Kidney (tissue), 14 donors: ENCODE measurements around the gene PHF12. TPM values are rescaled to one million over a fixed set of nuclear protein-coding genes. Genes with fewer than 3 reads are reported as not detected.

Source experiments
- DNase-seq, 5 donors: peaks; one replicate each; pipeline ENCODE4 v3.0.0-alpha.2; 2013 to 2020
- FAIRE-seq: peaks from 2 replicates; lab custom pipeline; 2012; peaks lifted over from hg19 to GRCh38; lab: Jason Lieb, UNC
- H3K27ac ChIP-seq, 2 donors: one replicate each; pipeline ENCODE4 v1.7.0; 2013; ENCODE audit warnings: low read depth in 2 of 2, low read length in 2 of 2, inconsistent platforms in 1 of 2
- H3K27me3 ChIP-seq: one replicate; pipeline ENCODE4 v1.7.1; 2013; ENCODE audit warnings: low read length, inconsistent platforms; ENCODE audit not compliant: control insufficient read depth, insufficient read depth
- H3K36me3 ChIP-seq, 3 donors: one replicate each; pipeline versions ENCODE4 v1.7.0 to v1.7.1; 2013; ENCODE audit warnings: low read length in 3 of 3, control low read depth in 1 of 3, inconsistent platforms in 1 of 3; ENCODE audit not compliant: insufficient read depth in 3 of 3, control insufficient read depth in 2 of 3
- H3K4me1 ChIP-seq, 3 donors: one replicate each; pipeline versions ENCODE4 v1.7.0 to v1.7.1; 2013; ENCODE audit warnings: low read length in 3 of 3, inconsistent platforms in 1 of 3, low read depth in 1 of 3; ENCODE audit not compliant: control insufficient read depth in 2 of 3, insufficient read depth in 2 of 3
- H3K4me3 ChIP-seq, 3 donors: one replicate each; pipeline versions ENCODE4 v1.7.0 to v1.8.1; 2013; ENCODE audit warnings: low read length in 3 of 3, control low read depth in 1 of 3, inconsistent platforms in 1 of 3
- H3K9ac ChIP-seq, 3 donors: one replicate each; pipeline versions ENCODE4 v1.7.0 to v1.7.1; 2013; ENCODE audit warnings: low read length in 3 of 3, control low read depth in 1 of 3, inconsistent platforms in 1 of 3
- H3K9me3 ChIP-seq, 3 donors: one replicate each; pipeline versions ENCODE4 v1.7.0 to v1.7.1; 2013; ENCODE audit warnings: low read length in 3 of 3, control low read depth in 1 of 3, inconsistent platforms in 1 of 3; ENCODE audit not compliant: control insufficient read depth in 2 of 3, insufficient read depth in 1 of 3
- CTCF ChIP-seq: IDR thresholded peaks from 3 replicates; pipeline ENCODE4 v1.5.1; 2012; ENCODE audit warnings: mild to moderate bottlenecking, moderate library complexity, borderline replicate concordance; ENCODE audit not compliant: insufficient read depth; ENCODE audit errors: extremely low read depth
- intact Hi-C: fragments of 100-400 bp; cut with DNase I; formaldehyde crosslinking; loops from one replicate; pipeline ENCODE4 v1.11.1; 2022
- polyA plus RNA-seq: library from polyadenylated mRNA; stranded (reverse); fragments of 350-450 nt; fragmentation: Illumina TruSeq; extraction: RNeasy Lipid Tissue Mini Kit (QIAGEN cat#74804); gene quantifications from one replicate; pipeline ENCODE4 v1.2.3, GENCODE V29; 2014; ENCODE audit warnings: low read depth, low replicate concordance; ENCODE audit not compliant: insufficient read depth
- total RNA-seq: library from RNA; stranded (reverse); fragmentation: NEBNext Ultra II Directional; extraction: Animal tissue kit (Norgen Biotek cat#: 25700); gene quantifications from one replicate; pipeline ENCODE4 v1.2.1, GENCODE V29; 2021
- donor health status: control.
- donor health status: control.
- donor health status: control.
- donor health status: control.
- donor health status: control.
- donor health status: DM: yes; HTN: yes; CAD: no.
- donor health status: Normal renal cell carcinoma (clear cell type).

PHF12 gene
- total and polyA plus RNA-seq, 2 donors from 2014 or later, result 8.8 to 50.4 TPM

- no peaks in the 10 kb centered on the region for H3K9me3 ChIP-seq
- no peaks in the 10 kb centered on the region for H3K27me3 ChIP-seq
- intact Hi-C loops, result no loop called here
- no peak overlapping the region for H3K9ac ChIP-seq
- FAIRE-seq, result no peak
- no peak overlapping the region for H3K27ac ChIP-seq
- H3K4me1 ChIP-seq, result peaks cover 0 to 12% (median 8%) of the 10 kb centered on the region in 3 donors
- no peak for DNase-seq
- H3K4me3 ChIP-seq, result no peak overlapping the region
- no peaks in the 10 kb centered on the region for H3K36me3 ChIP-seq
- TF ChIP-seq CTCF, result no peak
These were observed 27.1 kb upstream of the PHF12 start for GRCh38 chr17:28978356-28978964.

GRCh38 chr17:28977659-28978355 lies 26.5 kb upstream of the PHF12 start:
- DNase-seq (no peak), FAIRE-seq (no peak)
- no peaks in the 10 kb centered on the region for H3K27me3 ChIP-seq
- intact Hi-C loops, result no loop called here
- H3K4me3 ChIP-seq, result no peak overlapping the region
- peaks cover 0 to 10% (median 5%) of the 10 kb centered on the region in 3 donors for H3K4me1 ChIP-seq
- no peaks in the 10 kb centered on the region for H3K9me3 ChIP-seq
- H3K9ac ChIP-seq, result no peak overlapping the region
- TF ChIP-seq CTCF, result no peak
- no peaks in the 10 kb centered on the region for H3K36me3 ChIP-seq
- H3K27ac ChIP-seq, result no peak overlapping the region

- Histone ChIP-seq H3K36me3 (no peaks in the 10 kb centered on the region), H3K4me1 (peaks cover 0 to 10% (median 5%) of the 10 kb centered on the region in 3 donors), H3K9ac (no peak overlapping the region), H3K4me3 (no peak overlapping the region), H3K27me3 (no peaks in the 10 kb centered on the region), H3K27ac (no peak overlapping the region), H3K9me3 (no peaks in the 10 kb centered on the region)
- TF ChIP-seq CTCF, result no peak
- DNase-seq, result no peak
- intact Hi-C loops, result no loop called here
- FAIRE-seq, result no peak
These were observed 24.3 kb upstream of the PHF12 start for GRCh38 chr17:28975646-28976045.
